Keratinocyte (primary cell): ENCODE data around the gene MTHFD1L. TPM values are rescaled to one million over a fixed set of nuclear protein-coding genes. Genes with fewer than 3 reads are reported as not detected.

Source experiments
- DNase-seq: peaks from one replicate; pipeline ENCODE4 v3.0.0-alpha.2; 2011; ENCODE audit warnings: low read depth, missing footprints, low spot score
- FAIRE-seq: peaks from 2 replicates; lab custom pipeline; 2011; peaks lifted over from hg19 to GRCh38; lab: Jason Lieb, UNC
- H2AFZ ChIP-seq: 2 replicates; pipeline ENCODE4 v1.6.0; 2012; ENCODE audit warnings: low read length, control low read depth, inconsistent platforms; ENCODE audit not compliant: control insufficient read depth
- H3K27ac ChIP-seq: 2 replicates; pipeline ENCODE4 v1.5.1; 2011; ENCODE audit warnings: low read length; ENCODE audit not compliant: control insufficient read depth, insufficient read depth
- H3K27me3 ChIP-seq: 3 replicates; pipeline ENCODE4 v1.6.0; 2011; ENCODE audit warnings: low read length; ENCODE audit not compliant: control insufficient read depth, insufficient read depth; ENCODE audit errors: extremely low read depth
- H3K36me3 ChIP-seq, 2 experiments: 2 replicates in 1 of 2; 3 replicates in 1 of 2; pipeline ENCODE4 v1.5.1; 2011; ENCODE audit warnings: low read length in 2 of 2, mild to moderate bottlenecking in 1 of 2; ENCODE audit not compliant: control insufficient read depth in 2 of 2, insufficient read depth in 2 of 2; ENCODE audit errors: extremely low read depth in 1 of 2
- H3K4me1 ChIP-seq: 3 replicates; pipeline ENCODE4 v1.5.1; 2011; ENCODE audit warnings: low read length; ENCODE audit not compliant: control insufficient read depth, insufficient read depth; ENCODE audit errors: extremely low read depth
- H3K4me2 ChIP-seq: 3 replicates; pipeline ENCODE4 v1.6.0; 2011; ENCODE audit warnings: low read depth, low read length; ENCODE audit not compliant: control insufficient read depth, insufficient read depth; ENCODE audit errors: extremely low read depth
- H3K4me3 ChIP-seq, 3 experiments: fragments of 200-600 bp in 1 of 3; sonication (generic) in 1 of 3; 2 replicates in 2 of 3; 3 replicates in 1 of 3; pipeline ENCODE4 v1.5.1; 2011 to 2016; ENCODE audit warnings: low read length in 3 of 3, mild to moderate bottlenecking in 3 of 3, control low read depth in 2 of 3, inconsistent platforms in 1 of 3, low read depth in 1 of 3, mixed read lengths in 1 of 3, mixed run types in 1 of 3, moderate library complexity in 1 of 3; ENCODE audit not compliant: control insufficient read depth in 2 of 3, insufficient read depth in 2 of 3; ENCODE audit errors: extremely low read depth in 1 of 3
- H3K79me2 ChIP-seq: 2 replicates; pipeline ENCODE4 v1.6.0; 2012; ENCODE audit warnings: low read length; ENCODE audit not compliant: control insufficient read depth, insufficient read depth
- H3K9ac ChIP-seq: 3 replicates; pipeline ENCODE4 v1.6.0; 2011; ENCODE audit warnings: low read length; ENCODE audit not compliant: control insufficient read depth, insufficient read depth; ENCODE audit errors: extremely low read depth
- H3K9me1 ChIP-seq: 3 replicates; pipeline ENCODE4 v1.6.0; 2011; ENCODE audit warnings: low read length; ENCODE audit not compliant: control insufficient read depth, insufficient read depth; ENCODE audit errors: extremely low read depth
- H3K9me3 ChIP-seq: 2 replicates; pipeline ENCODE4 v1.5.1; 2012; ENCODE audit warnings: low read depth, low read length; ENCODE audit not compliant: control insufficient read depth
- H4K20me1 ChIP-seq: 3 replicates; pipeline ENCODE4 v1.6.0; 2011; ENCODE audit warnings: low read length; ENCODE audit not compliant: control insufficient read depth, insufficient read depth; ENCODE audit errors: extremely low read depth
- CTCF ChIP-seq, 3 experiments: IDR thresholded peaks in 1 of 3; conservative IDR thresholded peaks in 1 of 3; optimal IDR thresholded peaks in 1 of 3; 2 replicates in 2 of 3; 3 replicates in 1 of 3; pipeline versions ENCODE3 to v1.5.1; 2011; ENCODE audit warnings: low read length in 3 of 3, mild to moderate bottlenecking in 3 of 3, moderate library complexity in 2 of 3, control low read depth in 1 of 3, inconsistent platforms in 1 of 3; ENCODE audit not compliant: insufficient read depth in 2 of 3; ENCODE audit errors: extremely low read depth in 1 of 3
- EZH2 ChIP-seq: IDR thresholded peaks from one replicate; pipeline ENCODE4 v1.6.1; 2012; ENCODE audit warnings: inconsistent platforms, mild to moderate bottlenecking, low read length, moderate library complexity
- dilution Hi-C: fragments of 300-500 bp; cut with MboI; formaldehyde crosslinking; loops from one replicate; pipeline ENCODE4 v1.7.0; 2020; ENCODE audit warnings: low sequenced_read_pairs; ENCODE audit not compliant: extremely low pct_ligation_motif_present
- polyA plus RNA-seq, 5 experiments: library from polyadenylated mRNA; depleted of rRNA in 3 of 5; stranded (reverse) in 3 of 5; stranded (forward) in 1 of 5; unstranded in 1 of 5; fragments of >200 nt; gene quantifications; 1 replicate in 1 of 5; 2 replicates in 3 of 5; 3 replicates in 1 of 5; pipeline versions ENCODE4 v1.2.1 to v1.2.3, GENCODE V29; 2011 to 2012; ENCODE audit warnings: missing spikeins in 2 of 5, low read depth in 1 of 5, low replicate concordance in 1 of 5

The MTHFD1L gene
- polyA plus RNA-seq, 1 donor (not counting 4 experiments of a cell fraction or from before 2014, with no cell fraction given), result 38.0 TPM

GRCh38 chr6:150993253-150993652, 127.8 kb downstream of the MTHFD1L start:
- Histone ChIP-seq H3K9me3 (no peaks in the 10 kb centered on the region), H3K4me2 (no peak overlapping the region), H3K9me1 (no peaks in the 10 kb centered on the region), H3K79me2 (no peaks in the 10 kb centered on the region), H3K4me1 (no peaks in the 10 kb centered on the region), H3K4me3 (no peak overlapping the region), H3K27me3 (no peaks in the 10 kb centered on the region), H2AFZ (no peak overlapping the region), H3K27ac (no peak overlapping the region), H3K36me3 (peaks cover 3 to 15% of the 10 kb centered on the region in 2 experiments), H4K20me1 (no peaks in the 10 kb centered on the region), H3K9ac (no peak overlapping the region)
- dilution Hi-C loops, result no loop called here
- no peak for TF ChIP-seq EZH2
- TF ChIP-seq CTCF (optimal IDR thresholded peaks at IDR 0.05 in 1 of 3, IDR thresholded peaks at IDR 0.05 in 1 of 3, conservative IDR thresholded peaks at IDR 0.05 in 1 of 3; ENCODE audit: extremely low read depth in 1 of 3, insufficient read depth in 2 of 3, low read length in 3 of 3), result no peak
- DNase-seq (no peak), FAIRE-seq (no peak)

- Histone ChIP-seq H3K79me2 (no peaks in the 10 kb centered on the region), H3K9me1 (no peaks in the 10 kb centered on the region), H3K9me3 (no peaks in the 10 kb centered on the region), H3K4me1 (no peaks in the 10 kb centered on the region), H2AFZ (no peak overlapping the region), H3K4me2 (no peak overlapping the region), H3K9ac (no peak overlapping the region), H4K20me1 (no peaks in the 10 kb centered on the region), H3K36me3 (peaks cover 3 to 15% of the 10 kb centered on the region in 2 experiments), H3K4me3 (no peak overlapping the region), H3K27me3 (no peaks in the 10 kb centered on the region), H3K27ac (no peak overlapping the region)
- FAIRE-seq (no peak), DNase-seq (no peak)
- TF ChIP-seq CTCF (optimal IDR thresholded peaks at IDR 0.05 in 1 of 3, IDR thresholded peaks at IDR 0.05 in 1 of 3, conservative IDR thresholded peaks at IDR 0.05 in 1 of 3; ENCODE audit: extremely low read depth in 1 of 3, insufficient read depth in 2 of 3, low read length in 3 of 3) (no peak), EZH2 (no peak)
- dilution Hi-C loops, result no loop called here
Observed at GRCh38 chr6:150994026-150994425, 128.5 kb downstream of the MTHFD1L start.
